PFSK-1 (cell line): ENCODE results near the gene LRRC8D.

ENCODE experiments used
- FOXP2 ChIP-seq: optimal IDR thresholded peaks from 2 replicates; pipeline ENCODE3; 2011; ENCODE audit warnings: borderline replicate concordance, control low read depth, inconsistent platforms; ENCODE audit not compliant: insufficient read depth; ENCODE audit errors: extremely low read length, extremely low read depth
- POLR2AphosphoS5 ChIP-seq: IDR thresholded peaks from 2 replicates; pipeline ENCODE4 v1.6.1; 2012; ENCODE audit warnings: low read depth, mild to moderate bottlenecking, control low read depth, low read length, moderate library complexity
- SIN3A ChIP-seq: IDR thresholded peaks from 2 replicates; pipeline ENCODE4 v1.6.1; 2012; ENCODE audit warnings: mild to moderate bottlenecking, low read length, moderate library complexity, borderline replicate concordance; ENCODE audit not compliant: insufficient read depth
- TAF1 ChIP-seq: IDR thresholded peaks from 2 replicates; pipeline ENCODE4 v1.6.1; 2012; ENCODE audit warnings: low read length, control low read depth, borderline replicate concordance; ENCODE audit not compliant: insufficient read depth
- TF ChIP-seq, protein P1 (sequence below), 2 experiments: IDR thresholded peaks; 2 replicates each; pipeline versions ENCODE4 v1.6.1 to v1.8.0; 2011 to 2012; ENCODE audit warnings: low read depth in 2 of 2, low read length in 2 of 2, control low read depth in 1 of 2, inconsistent platforms in 1 of 2, mild to moderate bottlenecking in 1 of 2, moderate library complexity in 1 of 2; ENCODE audit not compliant: insufficient read depth in 1 of 2

LRRC8D gene

DNA sequence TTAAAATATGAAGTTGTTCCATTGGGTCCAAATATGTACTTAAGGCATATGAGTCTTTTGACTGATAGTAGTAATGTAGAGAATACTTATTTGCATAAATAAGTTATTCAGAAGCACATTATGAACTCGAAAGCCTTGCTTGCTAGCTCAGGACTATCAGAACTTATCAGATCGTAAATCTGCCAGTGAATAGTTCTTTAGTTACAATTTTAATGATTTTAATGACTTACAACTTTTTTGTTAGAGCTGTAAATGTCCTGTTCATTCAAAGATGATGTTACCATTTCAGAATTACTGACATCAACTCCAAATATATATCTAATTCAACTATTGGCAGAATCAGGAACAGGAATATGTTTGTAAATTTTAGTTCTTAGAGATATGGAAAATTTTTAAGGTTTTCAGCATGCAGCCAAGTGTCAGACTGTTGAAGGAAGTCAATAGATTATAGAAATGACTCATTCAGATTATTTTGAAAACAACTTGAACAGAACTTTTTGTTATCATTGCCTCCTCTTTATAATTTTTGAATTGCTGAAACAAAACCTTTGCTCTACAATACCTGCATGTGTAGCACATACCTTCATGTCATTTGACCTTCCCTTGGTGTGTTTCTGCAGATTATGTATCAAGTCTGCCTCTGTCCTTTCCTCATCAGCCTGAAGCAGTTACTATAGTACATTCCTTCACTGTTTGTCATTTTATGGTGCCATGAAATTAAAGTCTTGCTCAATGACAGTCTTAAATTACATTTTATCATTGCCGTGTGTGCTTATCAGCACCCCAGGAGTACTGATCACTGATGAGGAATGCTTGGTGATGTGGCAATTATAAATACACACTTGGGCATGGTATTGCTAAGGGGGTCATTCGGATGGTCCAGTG is 44.9 kb downstream of the LRRC8D start:
- TF ChIP-seq, protein P1, sequence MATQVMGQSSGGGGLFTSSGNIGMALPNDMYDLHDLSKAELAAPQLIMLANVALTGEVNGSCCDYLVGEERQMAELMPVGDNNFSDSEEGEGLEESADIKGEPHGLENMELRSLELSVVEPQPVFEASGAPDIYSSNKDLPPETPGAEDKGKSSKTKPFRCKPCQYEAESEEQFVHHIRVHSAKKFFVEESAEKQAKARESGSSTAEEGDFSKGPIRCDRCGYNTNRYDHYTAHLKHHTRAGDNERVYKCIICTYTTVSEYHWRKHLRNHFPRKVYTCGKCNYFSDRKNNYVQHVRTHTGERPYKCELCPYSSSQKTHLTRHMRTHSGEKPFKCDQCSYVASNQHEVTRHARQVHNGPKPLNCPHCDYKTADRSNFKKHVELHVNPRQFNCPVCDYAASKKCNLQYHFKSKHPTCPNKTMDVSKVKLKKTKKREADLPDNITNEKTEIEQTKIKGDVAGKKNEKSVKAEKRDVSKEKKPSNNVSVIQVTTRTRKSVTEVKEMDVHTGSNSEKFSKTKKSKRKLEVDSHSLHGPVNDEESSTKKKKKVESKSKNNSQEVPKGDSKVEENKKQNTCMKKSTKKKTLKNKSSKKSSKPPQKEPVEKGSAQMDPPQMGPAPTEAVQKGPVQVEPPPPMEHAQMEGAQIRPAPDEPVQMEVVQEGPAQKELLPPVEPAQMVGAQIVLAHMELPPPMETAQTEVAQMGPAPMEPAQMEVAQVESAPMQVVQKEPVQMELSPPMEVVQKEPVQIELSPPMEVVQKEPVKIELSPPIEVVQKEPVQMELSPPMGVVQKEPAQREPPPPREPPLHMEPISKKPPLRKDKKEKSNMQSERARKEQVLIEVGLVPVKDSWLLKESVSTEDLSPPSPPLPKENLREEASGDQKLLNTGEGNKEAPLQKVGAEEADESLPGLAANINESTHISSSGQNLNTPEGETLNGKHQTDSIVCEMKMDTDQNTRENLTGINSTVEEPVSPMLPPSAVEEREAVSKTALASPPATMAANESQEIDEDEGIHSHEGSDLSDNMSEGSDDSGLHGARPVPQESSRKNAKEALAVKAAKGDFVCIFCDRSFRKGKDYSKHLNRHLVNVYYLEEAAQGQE (IDR thresholded peaks at IDR 0.05; ENCODE audit: insufficient read depth in 1 of 2, low read depth in 2 of 2, low read length in 2 of 2), result no peak
- TF ChIP-seq TAF1 (no peak), POLR2AphosphoS5 (no peak), FOXP2 (no peak), SIN3A (no peak)

DNA sequence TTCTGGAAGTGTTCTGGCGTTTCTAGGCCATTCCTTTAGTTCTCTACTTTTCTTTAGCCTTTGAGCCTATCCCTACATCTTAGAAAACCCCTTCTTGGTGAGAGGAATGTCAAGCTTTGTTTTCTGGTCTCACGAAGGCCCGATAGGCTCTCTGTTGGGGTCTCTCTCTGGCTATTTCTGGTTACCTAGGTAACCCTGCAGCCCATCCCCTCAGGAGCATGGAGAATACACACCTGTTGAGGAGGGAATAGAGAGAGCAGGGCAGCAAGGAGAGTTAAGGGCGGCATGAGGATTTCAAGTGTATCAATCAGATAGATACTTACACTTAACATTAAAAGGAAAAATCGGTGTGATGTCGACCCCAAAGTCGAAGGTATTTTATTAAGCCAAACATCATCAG is 45.7 kb downstream of the LRRC8D start:
- no peak for TF ChIP-seq POLR2AphosphoS5
- no peak for TF ChIP-seq SIN3A
- no peak for TF ChIP-seq FOXP2
- TF ChIP-seq, protein P1 (IDR thresholded peaks at IDR 0.05; ENCODE audit: insufficient read depth in 1 of 2, low read depth in 2 of 2, low read length in 2 of 2), result no peak
- TF ChIP-seq TAF1, result no peak

DNA sequence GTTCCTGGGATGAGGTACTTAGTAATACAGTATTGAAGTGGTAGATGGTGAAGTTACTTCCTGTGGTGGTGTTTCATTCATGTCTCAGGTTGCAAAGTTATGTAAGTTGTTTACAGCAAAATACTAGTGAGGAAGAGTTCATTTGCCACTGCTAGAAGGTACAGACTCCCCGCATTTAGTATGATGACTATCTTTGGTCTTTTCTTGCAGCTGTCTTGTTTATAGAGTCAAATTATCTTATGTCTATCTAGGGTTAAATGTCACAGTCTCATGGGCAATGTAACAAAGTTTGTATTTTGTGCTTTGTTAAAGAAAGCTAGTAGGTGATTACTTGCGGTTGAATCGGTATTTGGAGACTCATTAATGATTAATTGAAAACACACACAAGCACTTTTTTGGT is 50.2 kb downstream of the LRRC8D start:
- TF ChIP-seq FOXP2 (no peak), POLR2AphosphoS5 (no peak), TAF1 (no peak), SIN3A (no peak)
- TF ChIP-seq, protein P1 (IDR thresholded peaks at IDR 0.05; ENCODE audit: insufficient read depth in 1 of 2, low read depth in 2 of 2, low read length in 2 of 2), result no peak

DNA sequence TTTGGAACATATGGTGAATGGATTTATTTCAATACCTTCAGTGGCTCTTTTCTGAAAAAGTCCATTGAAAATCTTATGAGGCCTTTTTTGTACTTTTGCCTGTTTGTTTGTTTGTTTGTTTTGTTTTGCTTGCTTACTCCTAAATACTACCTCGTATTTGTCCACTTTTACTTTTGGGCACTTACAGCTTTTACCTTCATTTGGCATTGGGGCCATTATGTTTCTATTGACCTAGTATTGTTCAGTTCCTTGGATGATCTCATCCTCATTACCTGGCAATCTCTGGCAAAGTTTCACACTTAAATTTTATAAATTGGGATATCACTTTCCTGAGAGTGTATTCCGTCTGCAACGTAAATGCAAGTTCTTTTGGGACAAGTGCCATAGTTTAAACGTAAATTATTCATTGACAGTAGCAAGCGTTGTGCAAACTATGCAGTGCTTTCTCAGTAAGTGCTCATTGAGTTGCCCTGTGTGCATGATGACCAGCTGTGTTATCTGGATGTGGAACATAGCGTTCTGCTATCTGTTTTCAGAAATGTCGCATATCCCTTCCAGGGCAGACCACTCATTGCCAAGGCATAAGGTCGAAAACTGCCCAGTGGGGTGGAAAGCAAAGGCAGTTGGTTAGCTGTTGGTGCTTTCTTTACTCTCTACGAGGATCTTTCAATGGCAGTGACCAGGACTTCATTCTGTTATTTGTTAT is 51.1 kb downstream of the LRRC8D start:
- TF ChIP-seq, protein P1 (IDR thresholded peaks at IDR 0.05; ENCODE audit: insufficient read depth in 1 of 2, low read depth in 2 of 2, low read length in 2 of 2), result no peak
- no peak for TF ChIP-seq TAF1
- TF ChIP-seq SIN3A, result no peak
- TF ChIP-seq FOXP2, result no peak
- no peak for TF ChIP-seq POLR2AphosphoS5
